HG03439 (cell line): ENCODE measurements around the gene DENND2D.
A peak's percentile ranks its signal among the peaks of the same experiment; 100 is the strongest.

Experiments
- ATAC-seq: cut with Tn5 transposase; IDR thresholded peaks from one replicate; pipeline ENCODE4 v1.9.1; 2021; ENCODE audit warnings: mild to moderate bottlenecking, moderate library complexity; ENCODE audit not compliant: unreplicated experiment

Gene DENND2D

DNA sequence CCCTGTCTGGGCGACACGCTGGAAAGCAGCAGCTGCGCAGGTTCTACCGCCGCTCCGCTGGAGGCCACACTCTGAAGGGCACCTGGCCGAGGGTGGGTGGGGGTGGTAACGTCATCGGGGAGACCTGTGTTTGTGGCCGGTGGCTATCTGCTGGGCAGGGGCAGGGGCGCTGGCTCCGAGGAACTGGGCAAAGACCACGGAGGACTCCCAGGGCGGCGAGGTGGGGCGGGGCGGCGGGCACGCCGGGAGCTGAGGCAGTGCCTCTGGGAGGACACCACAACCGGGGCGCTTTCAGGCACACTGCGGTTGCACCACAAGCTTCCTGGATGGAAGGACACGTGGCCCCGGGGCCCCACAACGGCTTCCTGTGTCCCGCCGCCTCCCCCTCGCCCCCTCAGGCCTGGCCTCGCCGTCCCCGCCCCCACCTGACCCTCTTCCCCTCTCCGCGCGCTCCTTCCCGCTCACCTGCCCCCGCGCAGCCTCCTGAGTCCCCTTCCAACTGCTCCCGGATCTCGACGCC is 3.3 kb upstream of the DENND2D start:
- ATAC-seq, result peak; percentile 62

DNA sequence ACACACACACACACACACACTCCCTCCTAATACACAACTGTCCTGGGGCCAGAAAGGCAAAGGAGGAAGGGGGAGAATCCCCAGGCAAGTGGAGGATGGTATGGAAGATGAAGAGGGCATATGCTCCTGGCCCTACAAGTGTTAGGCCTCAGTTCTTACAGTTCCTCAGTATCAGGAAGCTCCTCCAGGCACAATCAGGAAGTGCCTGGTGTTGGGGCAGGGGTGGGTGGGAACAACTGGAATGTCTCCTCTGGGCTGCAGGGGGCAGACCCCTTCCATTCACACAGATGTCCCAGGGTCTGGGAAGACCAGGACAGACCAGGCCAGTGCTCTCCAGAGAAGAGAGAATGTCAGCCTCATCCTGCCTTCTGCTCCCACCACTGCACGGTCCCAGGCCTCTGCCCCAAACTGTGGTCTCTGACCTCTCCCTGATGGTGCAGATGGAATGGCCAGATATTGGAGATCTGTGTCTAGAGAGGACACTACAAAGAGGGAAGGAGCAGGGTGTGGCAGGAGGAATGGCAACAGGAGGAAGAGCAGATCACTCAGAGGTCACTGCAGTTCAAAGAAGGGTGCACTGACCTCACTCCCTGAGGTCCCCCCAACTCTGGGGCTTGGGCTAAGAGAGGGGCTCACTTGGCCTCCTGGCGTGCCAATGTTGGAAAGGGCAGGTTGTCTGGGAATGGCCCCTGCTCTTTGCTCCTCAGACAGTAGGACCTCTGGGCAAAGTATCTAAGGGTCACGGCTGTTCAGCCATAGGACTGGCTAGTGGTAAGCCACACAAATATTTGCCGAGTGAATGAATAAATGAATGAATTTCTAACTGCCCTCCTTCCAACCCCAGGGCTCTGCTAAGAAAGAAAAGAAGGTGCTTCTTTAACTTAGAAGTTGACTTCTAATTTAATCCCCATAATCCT is 2.5 kb upstream of the DENND2D start:
- peak; percentile 2 for ATAC-seq

DNA sequence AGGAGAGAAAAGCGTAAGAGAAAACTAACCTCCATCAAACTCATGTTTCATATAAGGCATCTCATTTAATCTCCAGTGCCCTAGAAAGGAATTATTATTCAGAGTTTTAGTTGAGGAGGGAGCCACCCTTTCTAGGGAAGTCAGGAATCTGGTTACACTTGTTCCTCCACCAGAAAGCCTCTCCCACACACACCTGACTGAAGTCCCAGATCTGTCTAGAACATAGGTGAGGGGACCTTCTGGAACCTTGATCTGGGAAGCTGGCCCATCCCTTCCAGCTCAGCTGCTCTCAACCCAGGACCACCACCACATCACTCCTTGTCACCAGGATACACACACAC is 1.9 kb upstream of the DENND2D start:
- ATAC-seq, result no peak

DNA sequence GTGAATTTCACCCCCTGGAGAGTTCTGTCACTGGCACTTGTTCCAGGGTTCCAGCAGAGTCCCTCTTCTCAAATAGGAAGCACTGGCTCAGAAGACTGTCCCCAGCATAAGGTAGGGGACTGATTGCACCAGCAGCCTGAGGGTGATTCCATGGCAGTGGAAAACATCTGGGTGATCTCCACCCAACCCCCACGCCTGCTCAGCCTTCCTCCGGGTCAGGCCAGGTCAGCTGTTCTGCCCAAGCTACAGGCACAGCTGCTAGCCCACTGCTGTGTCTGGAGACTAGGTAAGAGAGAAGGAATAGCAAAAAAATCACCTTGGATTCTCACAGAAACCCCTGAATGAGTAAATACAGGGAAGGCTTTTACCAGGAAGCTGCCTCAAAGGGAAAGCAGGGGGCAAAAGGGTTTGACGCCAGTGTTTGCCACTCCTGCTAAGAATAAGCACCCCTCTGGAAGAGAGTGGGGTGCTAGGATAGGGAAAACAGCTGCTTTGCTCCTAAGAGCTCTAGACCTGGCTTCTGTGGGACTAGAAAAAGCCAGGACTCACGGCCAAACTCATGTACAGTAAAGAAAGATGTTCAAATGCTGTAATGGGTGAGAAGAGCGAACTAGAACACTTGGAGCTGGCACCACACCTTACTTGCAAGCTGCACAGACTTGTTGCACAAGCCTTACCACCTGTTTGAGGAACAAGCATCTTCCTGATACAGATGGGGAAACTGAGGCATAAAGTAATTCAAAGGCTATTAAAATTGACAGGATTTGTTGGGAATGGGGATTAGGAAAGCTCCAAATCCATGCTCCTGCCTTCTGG is 1.0 kb upstream of the DENND2D start:
- ATAC-seq, result no peak

DNA sequence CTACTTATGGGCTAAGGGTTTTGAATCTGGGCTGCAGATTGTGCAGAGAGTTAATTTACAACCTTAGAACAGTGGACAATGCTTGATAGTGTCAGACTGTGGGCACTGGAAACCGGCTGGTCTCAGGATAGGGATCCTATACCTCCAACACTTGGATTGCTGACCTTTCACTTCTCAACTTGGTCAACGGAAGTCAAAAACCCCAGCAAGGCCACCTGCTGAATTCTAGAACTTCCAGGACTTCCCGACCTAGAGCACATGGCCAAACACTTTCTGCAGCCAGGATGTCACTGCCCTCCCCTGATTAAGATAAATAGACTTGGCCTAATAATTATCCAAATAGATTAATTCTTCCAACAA is 336 bp upstream of the DENND2D start:
- no peak for ATAC-seq

DNA sequence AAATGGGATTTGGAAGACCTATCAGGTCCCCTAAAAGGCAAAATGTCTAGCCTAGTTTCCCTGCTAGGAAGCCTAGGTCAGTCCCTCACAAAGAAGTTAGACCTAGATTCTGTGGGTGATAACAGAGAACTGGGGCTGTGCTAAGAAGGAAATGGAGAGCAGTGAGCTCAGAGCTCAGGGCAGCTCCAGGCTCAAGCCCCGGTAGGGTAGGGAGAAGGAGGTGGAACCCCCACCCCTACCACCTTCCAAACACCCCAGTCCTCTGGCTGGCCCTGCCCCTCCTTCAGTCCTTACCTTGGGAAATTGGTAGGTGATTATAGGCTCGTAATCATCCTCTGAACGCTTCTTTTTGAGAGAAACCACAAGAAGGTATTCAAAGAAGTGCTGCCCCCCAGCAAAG is 1.1 kb downstream of the DENND2D start:
- ATAC-seq, result no peak

DNA sequence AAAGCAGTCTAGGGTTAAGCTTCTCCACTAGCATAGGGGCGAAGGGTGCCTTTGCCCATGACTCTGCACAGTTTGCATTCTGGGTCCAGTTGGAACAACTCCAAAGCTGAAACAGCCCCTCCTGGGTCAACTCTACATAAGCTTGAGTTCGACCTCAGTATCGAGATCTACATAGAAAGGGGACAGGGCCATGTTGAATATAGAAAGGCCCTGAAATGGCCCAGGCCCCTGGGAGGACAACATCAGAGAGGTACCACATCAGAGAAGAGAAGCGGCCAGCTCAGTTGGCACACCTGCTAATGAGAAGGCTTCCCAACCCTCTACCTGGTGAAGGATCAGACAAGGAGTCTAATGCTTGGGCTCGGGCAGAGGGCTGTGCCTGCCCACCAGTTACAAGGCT is 1.6 kb downstream of the DENND2D start:
- no peak for ATAC-seq

DNA sequence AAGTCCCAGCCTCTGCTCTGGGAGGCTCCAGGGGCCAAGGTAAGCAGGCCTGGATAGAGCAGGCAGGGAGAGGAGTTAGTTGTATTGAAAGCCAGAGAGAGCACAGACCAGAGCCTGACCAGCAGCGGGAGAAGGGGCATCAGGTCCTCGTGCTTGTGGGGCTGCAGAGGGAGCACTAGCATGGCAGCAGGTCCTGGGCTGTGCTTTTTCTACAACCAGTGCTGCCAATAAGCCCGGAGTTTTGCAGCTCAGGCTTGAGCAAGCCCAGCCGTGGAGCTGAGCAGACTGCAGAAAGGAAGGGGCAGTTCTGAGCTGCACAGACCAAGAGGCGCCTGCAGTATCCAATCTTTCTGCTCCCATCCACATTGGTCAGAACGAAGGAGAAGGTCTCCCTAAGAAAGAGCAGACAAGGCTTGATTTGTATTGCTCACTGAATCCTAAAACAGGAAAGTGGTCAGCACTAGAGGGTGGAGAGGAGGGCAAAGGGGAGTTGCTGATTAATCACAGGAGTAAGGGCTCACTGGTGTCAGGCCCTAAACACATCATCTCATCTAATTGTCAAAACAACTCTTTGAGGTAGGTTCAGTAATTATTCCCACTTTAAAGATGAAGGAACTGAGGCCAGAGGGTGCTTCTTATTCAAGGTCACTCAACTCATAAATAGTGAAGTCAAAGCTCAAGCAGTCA is 2.7 kb downstream of the DENND2D start:
- no peak for ATAC-seq

DNA sequence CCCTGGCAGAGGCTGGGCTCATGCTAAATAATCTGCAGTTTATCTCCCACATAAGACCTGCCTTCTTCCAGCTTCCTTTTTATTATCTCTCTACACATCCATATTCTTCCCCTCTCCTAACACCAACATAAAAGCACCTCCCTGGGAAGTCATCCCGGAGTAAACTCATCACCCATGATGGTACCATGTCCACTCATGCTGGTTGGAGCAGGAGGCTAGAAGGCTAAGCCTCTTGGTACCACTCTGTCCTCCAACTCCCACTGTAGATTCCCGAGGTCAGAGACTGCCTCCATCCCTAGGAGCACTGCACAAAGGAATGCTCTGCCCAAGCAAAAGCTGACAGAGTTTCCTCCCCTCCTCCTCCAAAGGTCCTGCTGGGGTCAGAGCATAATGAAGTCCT is 4.2 kb downstream of the DENND2D start:
- ATAC-seq, result no peak

DNA sequence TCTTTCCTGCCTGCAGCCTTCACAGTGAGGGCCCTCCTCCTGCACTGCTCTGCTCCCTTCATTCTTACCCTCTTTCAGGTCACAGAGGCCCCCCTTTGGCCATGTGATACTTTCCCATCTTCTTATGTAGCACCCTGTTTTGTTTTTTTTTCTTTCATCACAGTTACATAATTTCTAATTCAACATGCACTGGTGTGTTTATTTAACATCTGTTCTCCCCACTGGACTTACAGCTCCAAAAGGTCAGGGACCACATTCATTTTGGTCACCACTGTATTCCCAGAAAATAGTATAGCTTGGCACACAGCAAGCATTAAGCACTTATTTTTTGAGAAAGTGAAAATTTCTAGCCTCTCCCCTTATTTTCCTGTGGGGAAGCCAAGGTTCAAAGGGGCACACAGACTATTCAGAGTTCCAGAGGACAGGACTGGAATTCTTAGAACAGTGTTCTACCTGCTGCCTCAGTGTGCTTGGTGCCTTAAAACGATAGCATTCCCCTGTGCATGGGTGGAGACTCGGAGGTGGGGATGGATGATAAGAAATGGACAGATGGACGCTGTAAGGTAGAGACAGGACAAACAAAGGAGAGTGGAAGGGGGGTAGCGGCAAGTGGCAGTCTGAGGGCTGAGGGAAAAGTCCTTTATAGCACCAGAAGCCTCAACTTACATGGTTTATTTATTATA is 5.3 kb downstream of the DENND2D start:
- no peak for ATAC-seq

DNA sequence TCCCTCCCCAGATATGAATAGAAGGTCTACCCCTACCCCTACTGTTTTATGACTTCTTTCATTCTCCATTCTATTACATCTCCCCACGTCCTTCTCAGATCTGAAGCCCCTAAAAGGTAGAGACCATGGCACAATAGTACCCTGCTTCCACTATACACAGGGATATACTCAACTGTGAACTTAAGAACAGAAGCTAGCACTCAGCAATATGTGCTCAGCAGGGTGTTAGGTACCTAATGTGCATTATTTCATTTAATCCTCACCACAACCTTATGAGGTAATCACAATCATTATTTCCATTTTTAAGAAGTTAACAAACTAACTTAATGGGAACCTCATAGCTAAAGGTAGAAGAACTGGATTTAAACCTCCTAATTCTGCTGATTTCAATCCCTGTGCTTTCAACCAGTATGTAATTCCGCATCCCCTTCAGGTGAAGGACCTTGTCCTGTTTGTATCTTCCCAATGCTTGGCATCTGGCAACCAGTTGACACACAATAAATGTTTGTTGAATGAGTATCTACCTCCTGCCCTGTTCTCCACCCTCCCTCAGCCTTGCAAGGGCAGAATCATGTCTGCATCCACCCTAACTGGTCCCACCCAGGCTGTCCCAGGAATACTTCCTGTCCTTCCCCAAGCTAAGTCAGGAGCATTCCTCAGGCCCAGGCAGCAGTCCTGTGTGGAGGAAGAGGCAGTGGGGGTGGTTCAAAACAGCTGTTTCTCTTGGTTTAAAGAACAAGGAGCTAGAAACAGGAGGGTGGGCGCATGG is 6.5 kb downstream of the DENND2D start:
- ATAC-seq, result no peak

DNA sequence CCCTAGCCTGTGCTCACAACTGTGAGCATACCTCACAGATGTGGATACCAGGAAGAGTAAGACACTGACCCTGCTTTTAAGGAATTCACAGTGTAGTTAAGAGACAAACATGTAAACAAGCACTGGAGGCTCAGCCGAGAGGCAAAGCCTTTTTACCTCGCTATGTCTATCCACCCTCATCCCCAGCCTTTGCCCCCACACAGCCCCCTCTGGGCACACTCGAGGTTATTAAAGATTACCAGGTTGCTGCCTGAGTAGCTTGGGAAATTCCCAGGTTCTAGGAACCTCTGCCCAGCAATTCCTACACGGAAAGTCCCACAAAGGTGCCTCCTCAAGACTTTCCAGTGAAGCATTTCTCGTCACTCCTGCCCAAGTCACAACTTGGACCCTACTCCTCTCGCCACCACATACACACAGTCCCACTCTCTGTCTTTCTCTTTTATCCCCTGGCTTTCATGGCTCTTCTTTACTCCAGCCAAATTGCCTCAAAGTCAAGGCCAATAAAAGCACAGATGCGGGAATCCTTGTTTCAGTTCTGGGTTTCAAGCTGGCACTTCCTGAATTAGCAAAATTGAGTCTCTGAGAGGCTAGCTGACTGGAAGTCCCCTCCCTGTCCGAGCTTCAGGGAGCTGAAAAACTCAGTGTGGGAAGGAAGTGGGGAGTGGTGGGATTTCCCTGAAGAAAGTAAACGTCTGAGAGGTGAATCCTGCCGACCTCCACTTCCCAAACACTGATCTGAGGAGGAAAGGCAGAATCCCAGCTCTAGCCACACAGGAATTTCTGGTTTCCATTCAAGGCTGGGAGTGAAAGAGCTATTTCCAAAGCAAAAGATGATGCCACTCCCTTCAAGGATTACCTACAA is 7.6 kb downstream of the DENND2D start:
- no peak for ATAC-seq

DNA sequence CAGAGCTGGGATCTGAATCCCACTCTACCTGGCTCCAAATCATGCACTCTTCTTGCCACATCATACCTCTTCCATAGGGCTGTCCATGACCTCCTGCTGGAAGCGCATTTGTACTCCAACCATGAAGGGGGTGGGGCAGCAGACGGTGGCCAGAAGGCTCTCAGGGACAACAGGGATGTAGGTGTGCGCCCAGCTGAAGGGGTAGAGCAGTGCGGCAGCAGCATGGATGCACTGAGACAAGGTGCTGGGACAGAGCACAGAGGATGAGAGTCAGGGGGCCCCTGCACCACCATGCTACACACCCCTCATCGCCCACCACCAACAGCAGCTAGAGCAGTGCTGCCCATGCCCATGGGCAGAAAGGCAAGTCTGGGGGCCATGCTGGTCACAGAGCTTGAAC is 8.4 kb downstream of the DENND2D start:
- no peak for ATAC-seq

DNA sequence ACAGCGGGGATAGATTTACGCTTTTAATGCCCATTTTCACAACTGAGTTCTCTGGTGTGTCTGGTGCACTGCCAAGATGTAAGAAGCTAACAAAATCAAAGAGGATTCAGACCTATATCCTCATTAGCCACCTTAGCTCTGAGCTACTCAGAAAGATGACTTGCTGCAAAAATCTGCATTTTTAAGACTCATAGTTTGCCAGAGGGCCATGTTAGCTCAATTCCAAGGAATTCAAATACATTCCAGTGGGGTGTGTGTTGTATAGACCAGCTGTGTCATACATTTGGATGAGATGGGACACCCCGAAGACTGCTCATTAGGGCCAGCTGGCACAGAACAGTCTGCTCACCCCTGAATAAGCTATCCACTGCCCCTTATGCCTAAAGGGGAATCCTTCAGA is 8.9 kb downstream of the DENND2D start:
- ATAC-seq, result no peak

DNA sequence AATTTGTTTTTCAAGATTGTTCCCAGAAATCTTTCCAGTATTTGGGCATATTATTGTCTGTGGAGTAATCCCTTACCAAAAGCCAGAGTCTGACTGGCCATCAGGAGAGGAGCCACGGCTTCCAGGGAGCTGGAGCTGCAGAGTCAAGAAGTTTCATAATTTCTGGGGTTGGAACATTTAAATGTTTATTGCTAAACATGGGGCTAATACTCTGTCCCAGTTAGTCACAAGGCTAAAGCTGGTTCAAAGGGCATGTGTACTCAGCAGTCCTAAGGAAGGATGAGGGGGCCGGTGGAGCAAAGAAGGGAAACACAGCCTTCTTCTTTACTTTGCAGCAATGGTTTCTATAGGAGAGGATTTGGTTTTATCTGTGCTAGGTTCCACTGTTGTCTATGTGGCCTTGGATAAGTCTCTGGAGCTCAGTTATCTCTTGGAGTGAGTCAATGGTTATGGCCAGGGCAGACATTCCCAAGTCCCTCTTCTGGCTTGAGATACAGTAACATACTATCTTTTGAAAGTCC is 9.5 kb downstream of the DENND2D start:
- no peak for ATAC-seq

DNA sequence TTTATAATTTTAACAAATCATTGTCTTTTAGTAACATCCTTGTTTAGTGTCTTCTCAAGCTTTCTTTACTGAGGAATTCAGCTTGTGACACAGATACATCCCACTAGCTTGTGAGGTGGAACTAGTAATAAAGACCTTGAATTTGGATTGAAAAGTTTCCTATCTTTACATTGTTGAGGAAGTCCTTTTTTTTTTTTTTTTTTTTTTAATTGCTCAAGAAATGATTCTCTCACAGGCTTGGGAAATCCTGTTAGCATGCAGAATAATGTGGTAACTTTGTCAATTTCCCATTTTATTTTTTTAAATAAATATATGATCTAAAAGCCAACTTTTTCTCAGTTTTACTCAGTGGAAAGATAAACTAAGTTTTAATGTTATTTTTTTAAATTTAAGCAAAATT is 15.8 kb downstream of the DENND2D start:
- no peak for ATAC-seq

DNA sequence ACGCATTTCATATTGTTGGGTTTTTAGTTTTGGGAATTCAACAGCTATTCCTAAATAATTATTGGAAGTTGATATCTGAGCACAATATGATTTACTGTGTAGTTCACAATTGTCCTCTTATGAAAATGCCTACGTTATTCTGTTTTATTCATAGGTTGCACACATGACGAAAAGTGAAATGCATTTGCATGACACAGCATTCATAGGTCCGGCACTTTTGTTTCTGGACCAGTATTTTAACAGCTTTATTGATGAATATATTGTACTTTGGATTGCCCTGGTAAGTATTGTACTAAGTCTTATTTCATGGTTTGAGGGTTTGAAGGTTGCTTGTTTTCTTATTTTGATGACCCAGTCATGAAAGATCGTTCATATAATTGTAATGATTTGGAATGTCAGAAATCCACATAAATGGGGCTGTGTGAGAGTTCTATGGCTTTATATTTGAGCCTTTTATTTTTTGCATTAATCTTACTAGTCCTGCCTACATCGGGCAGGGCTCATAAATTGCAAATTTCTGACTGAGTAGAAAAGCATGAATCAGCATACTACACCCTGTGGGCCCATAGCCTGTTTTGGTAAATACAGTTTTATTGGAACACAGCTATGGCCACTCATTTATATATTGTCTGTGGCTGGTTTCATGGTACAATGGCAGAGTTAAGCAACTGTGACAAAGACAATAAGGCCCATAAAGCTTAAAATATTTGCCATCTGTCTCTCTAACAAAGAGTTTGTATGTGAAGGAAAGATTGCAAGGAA is 17.0 kb downstream of the DENND2D start:
- ATAC-seq, result no peak

DNA sequence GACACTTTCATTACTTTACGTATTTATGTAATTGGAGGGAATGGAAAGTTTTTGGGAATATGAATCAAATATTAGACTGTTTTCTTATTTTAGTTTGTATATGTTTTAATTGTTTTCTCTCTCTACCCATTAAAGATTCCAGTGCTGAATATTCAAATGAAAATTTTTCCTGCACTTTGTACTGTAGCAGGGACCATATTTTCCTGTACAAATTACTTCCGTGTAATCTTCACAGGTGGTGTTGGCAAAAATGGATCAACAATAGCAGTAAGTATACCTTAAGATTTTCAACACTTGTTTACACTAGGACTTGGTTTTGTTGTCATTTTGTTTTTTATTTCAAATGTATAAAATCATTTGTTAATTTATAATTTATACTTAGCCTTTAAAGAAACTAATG is 18.4 kb downstream of the DENND2D start:
- ATAC-seq, result no peak
